ENCODE measurements around the gene C8A. TPM values are rescaled to one million over a fixed set of nuclear protein-coding genes. Genes with fewer than 3 reads are reported as not detected.

Gene C8A
- total and polyA plus RNA-seq, 10 of the 15 experiments (the other 5 are each of a cell fraction or from before 2014, with no cell fraction given) = not detected

DNA sequence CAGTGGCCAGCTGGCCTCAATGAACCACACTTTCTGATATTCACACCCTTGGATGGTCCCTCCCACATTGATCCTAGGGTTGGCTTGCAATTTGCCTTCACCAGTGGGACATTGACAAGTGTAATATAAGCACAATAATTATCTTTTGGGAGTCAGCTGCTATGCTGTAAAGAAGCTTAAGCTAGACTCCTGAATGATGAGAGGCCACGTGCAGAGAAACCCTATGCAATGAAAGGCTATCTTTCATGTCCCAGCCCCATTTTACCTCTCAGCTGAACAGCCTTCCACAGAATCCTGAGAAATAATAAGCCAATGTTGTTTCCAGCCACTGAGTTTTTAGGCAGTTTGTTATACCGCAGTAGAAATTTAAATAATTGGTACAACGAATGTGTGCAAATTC is 11.1 kb upstream of the C8A start (continued):
- no peak for TF ChIP-seq MTA3 (IDR thresholded peaks at IDR 0.05; ENCODE audit: borderline replicate concordance, low read length)
- TF ChIP-seq IKZF2 (IDR thresholded peaks at IDR 0.05) = no peak
- TF ChIP-seq MYB (IDR thresholded peaks at IDR 0.05; ENCODE audit: borderline replicate concordance, low read depth, low read length) = no peak
- no peak for TF ChIP-seq EZH2 (IDR thresholded peaks at IDR 0.05; ENCODE audit: borderline replicate concordance, control insufficient read depth, low read depth, low read length)
- TF ChIP-seq, protein P1, sequence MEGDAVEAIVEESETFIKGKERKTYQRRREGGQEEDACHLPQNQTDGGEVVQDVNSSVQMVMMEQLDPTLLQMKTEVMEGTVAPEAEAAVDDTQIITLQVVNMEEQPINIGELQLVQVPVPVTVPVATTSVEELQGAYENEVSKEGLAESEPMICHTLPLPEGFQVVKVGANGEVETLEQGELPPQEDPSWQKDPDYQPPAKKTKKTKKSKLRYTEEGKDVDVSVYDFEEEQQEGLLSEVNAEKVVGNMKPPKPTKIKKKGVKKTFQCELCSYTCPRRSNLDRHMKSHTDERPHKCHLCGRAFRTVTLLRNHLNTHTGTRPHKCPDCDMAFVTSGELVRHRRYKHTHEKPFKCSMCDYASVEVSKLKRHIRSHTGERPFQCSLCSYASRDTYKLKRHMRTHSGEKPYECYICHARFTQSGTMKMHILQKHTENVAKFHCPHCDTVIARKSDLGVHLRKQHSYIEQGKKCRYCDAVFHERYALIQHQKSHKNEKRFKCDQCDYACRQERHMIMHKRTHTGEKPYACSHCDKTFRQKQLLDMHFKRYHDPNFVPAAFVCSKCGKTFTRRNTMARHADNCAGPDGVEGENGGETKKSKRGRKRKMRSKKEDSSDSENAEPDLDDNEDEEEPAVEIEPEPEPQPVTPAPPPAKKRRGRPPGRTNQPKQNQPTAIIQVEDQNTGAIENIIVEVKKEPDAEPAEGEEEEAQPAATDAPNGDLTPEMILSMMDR (IDR thresholded peaks at IDR 0.05 in 2 of 3, conservative IDR thresholded peaks at IDR 0.05 in 1 of 3; ENCODE audit: control insufficient read depth in 2 of 3, extremely low read depth in 1 of 3, insufficient read depth in 1 of 3, low read depth in 3 of 3, low read length in 3 of 3) = no peak
- no peak for TF ChIP-seq JUND (IDR thresholded peaks at IDR 0.05; ENCODE audit: low read depth, low read length)
- no peak for TF ChIP-seq DPF2 (IDR thresholded peaks at IDR 0.05)
- no peak for TF ChIP-seq BHLHE40 (IDR thresholded peaks at IDR 0.05; ENCODE audit: borderline replicate concordance in 1 of 2, low read depth in 2 of 2, low read length in 1 of 2)

DNA sequence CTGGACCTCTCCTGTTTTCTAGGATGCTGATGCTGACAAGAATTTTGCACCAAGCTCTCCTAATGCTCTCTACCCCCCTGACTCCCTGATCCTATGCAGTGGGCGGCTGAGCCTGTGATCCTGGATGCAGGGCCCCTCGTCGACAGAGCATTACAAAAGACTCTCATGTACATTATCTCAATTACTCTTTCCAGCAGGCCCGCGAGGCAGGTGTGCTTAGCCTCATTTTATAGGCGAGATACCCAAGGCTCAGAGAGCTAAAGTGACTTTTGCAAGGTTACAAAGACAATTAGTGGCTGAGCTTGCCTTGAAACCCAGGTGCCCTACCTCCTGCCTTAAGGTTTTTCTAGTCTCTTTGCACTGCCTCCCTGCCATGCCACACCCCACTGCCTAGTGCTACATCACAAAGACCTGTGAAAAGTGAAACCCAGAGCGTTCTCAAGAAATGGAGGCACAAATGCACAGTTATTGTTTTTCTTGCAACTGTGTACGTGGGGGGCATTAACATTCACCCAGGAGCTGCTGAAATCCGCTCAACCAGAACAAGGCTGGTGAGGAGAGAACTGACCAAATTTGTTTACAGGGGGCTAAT is 10.0 kb upstream of the C8A start:
- 24% methylated on average over 9 of the region's 9 CpGs for WGBS (ENCODE audit: insufficient coverage, insufficient replicate concordance, low lambda C conversion rate, missing lambda C conversion rate)
- CTCF ChIA-PET = interaction anchor here (1.5 kb wide), 1 partner anchor 13 kb away, joined by 6 read pairs; no protein-coding TSS in a partner anchor

More for the DNA sequence above, 10.0 kb upstream of the C8A start:
- Histone ChIP-seq H3K79me2 (ENCODE audit: control insufficient read depth, insufficient read depth, low read length) (no peaks in the 10 kb centered on the region), H3K27me3 (replicated peaks in 1 of 2; ENCODE audit: control insufficient read depth in 2 of 2, insufficient read depth in 2 of 2, low read length in 1 of 2) (no peaks in the 10 kb centered on the region), H3K4me3 (no peak overlapping the region), H3K9ac (ENCODE audit: control insufficient read depth, insufficient read depth, low read length) (no peak overlapping the region), H2AFZ (ENCODE audit: control insufficient read depth, low read depth, low read length) (no peak overlapping the region), H4K20me1 (ENCODE audit: control insufficient read depth, insufficient read depth) (no peaks in the 10 kb centered on the region), H3K27ac (ENCODE audit: control insufficient read depth, insufficient read depth) (no peak overlapping the region), H3K36me3 (ENCODE audit: control insufficient read depth in 2 of 2, insufficient read depth in 2 of 2, low read length in 1 of 2) (no peaks in the 10 kb centered on the region), H3K9me3 (replicated peaks; ENCODE audit: control insufficient read depth, insufficient read depth, low read length) (no peaks in the 10 kb centered on the region), H3K4me1 (ENCODE audit: control insufficient read depth, insufficient read depth, low read length) (no peaks in the 10 kb centered on the region), H3K4me2 (ENCODE audit: control insufficient read depth, insufficient read depth) (no peak overlapping the region)
- DNase-seq (ENCODE audit: low read depth, low spot score) (no peak), FAIRE-seq (no peak), ATAC-seq (no peak)
- POLR2A ChIA-PET = no interaction called here
- TF ChIP-seq RFX5 (IDR thresholded peaks at IDR 0.05; ENCODE audit: low read depth, low read length) = no peak
- no TSS peak for BruUV-seq (replicated peaks)
- RAD21 ChIA-PET (ENCODE audit: unreplicated experiment) = no interaction called here
- in situ Hi-C loops (cut with MboI) (loop anchor here (25.0 kb wide), 1 partner anchor 1718 kb away; no protein-coding TSS in a partner anchor), intact Hi-C loops (cut with micrococcal nuclease; ENCODE audit: unreplicated experiment) (no loop called here)
- SMC1A ChIA-PET (ENCODE audit: uncharacterized antibody, unreplicated experiment) = no interaction called here

Measured in GM12878 (cell line).